HG03066 (cell line): ENCODE results near the gene MAN1A2.
"Not testable (repeated sequence)": the region's sequence is repeated elsewhere in the genome, so short reads cannot be mapped to it uniquely, and the experiment has no call there.

Experiments used
- ATAC-seq: cut with Tn5 transposase; IDR thresholded peaks from one replicate; pipeline ENCODE4 v1.9.1; 2021; ENCODE audit warnings: low read depth; ENCODE audit not compliant: unreplicated experiment

MAN1A2 gene

DNA sequence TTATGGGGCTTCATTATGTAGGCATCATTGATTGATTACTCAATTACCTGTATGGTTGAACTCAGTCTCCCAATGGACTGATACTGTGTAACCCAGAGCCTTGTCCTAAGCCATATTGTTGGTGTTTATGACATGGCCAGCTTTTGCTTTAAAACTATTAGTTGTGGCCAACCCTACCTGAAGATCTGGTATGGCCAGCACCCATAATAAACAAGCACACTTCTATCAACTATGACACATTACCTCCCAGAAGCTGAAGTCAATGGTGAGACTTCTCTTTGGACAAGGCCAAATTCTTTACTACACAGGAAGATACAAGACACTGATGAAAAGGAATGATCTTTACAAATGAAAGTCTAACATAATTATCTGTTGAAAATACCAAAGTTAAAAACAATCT lies 28.8 kb downstream of the MAN1A2 start:
- ATAC-seq = no peak

GRCh38 chr1:117396636-117397035 lies 29.4 kb downstream of the MAN1A2 start:
- ATAC-seq = no peak

- no peak for ATAC-seq
Measured at GRCh38 chr1:117398957-117399356, 31.7 kb downstream of the MAN1A2 start.

- no peak for ATAC-seq
Measured at GRCh38 chr1:117401761-117402160, 34.5 kb downstream of the MAN1A2 start.

- no peak for ATAC-seq
Measured at GRCh38 chr1:117403597-117403996, 36.3 kb downstream of the MAN1A2 start.

GRCh38 chr1:117405042-117405441 lies 37.8 kb downstream of the MAN1A2 start:
- ATAC-seq = no peak

- ATAC-seq = no peak
Measured at GRCh38 chr1:117412472-117412871, 45.2 kb downstream of the MAN1A2 start.

GRCh38 chr1:117413412-117413811 lies 46.2 kb downstream of the MAN1A2 start:
- no peak for ATAC-seq

DNA sequence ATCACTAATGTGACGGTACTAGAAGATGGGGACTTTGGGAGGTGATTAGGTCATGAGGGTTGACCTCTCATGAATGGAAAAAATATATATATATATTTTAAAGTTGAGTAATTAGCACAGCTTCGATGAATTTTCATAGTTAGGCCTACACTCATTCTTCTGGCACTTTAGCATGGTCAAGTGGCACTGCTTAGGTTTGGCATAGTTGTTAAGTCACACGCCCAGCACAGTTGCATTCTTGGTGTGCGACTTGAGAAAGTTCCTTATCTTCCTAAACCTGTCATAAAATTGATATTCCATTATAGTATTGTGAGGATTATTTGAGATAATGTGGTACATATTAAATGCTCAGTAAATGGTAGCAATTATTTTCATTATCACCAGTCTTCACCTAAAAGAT lies 47.7 kb downstream of the MAN1A2 start:
- no peak for ATAC-seq

- ATAC-seq = no peak
Measured at GRCh38 chr1:117416004-117416403, 48.8 kb downstream of the MAN1A2 start.

DNA sequence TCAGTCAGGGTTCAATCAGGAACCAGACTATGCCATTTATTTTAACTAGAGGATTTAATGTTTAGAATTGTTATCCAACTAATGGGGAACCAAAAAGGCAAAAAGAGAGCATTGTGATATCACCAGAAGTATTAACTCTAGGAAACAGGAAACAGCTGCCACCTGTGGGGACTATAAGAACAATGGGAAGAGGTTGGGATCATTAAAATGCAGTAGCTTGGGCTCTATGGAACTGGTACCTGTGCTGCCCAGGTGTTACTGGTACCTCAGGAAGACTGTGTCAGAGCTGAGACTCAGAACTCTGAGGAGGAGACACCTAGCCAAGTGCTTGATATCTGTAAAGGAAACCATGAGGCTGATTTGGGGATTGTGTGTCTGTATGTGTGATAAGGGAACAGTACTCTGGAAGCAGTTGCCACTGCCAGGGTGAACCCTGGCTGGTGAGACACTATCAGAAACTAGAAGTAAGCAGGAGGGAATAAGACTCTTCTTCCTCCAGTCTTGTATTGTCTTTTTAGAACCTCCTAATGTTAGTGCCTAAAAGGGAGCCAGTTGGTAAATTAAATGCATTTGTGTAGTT lies 49.4 kb downstream of the MAN1A2 start:
- no peak for ATAC-seq

- ATAC-seq = no peak
Measured at GRCh38 chr1:117425050-117425734, 57.9 kb downstream of the MAN1A2 start.

GRCh38 chr1:117427297-117427696 lies 60.0 kb downstream of the MAN1A2 start:
- no peak for ATAC-seq

- ATAC-seq = no peak
Measured at GRCh38 chr1:117433943-117434342, 66.7 kb downstream of the MAN1A2 start.

GRCh38 chr1:117436513-117436912 lies 69.3 kb downstream of the MAN1A2 start:
- ATAC-seq = no peak

DNA sequence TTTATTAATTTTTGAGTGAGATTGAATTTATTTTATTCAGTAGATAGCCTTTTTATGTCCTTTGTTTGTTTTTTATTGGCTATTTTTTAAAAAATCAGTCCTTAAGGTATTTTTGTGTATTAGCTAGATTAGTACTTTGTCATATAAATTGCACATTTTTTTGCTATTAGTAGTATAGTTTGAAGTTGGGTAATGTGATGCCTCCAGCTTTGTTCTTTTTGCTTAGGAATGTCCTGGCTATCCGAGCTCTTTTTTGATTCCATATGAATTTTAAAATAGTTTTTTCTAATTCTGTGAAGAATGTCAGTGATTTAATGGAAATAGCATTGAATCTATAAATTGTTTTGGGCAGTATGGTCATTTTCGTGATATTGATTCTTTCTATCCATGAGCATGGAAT lies 80.4 kb downstream of the MAN1A2 start:
- ATAC-seq = no peak

DNA sequence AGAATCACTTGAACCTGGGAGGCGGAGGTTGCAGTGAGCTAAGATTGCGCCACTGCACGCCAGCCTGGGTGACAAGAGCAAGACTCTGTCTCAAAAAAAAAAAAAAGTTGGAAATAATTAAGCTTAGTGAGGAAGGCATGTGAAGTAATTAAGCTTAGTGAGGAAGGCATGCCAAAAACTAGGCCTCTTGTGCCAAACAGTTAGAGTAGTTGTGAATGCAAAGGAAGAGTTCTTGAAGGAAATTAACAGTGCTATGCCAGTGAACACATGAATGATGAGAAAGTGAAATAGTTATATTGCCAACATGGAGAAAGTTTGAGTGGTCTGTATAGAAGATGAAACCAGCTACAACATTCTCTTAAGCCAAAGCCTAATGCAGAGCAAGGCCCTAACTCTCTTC lies 85.0 kb downstream of the MAN1A2 start:
- no peak for ATAC-seq

DNA sequence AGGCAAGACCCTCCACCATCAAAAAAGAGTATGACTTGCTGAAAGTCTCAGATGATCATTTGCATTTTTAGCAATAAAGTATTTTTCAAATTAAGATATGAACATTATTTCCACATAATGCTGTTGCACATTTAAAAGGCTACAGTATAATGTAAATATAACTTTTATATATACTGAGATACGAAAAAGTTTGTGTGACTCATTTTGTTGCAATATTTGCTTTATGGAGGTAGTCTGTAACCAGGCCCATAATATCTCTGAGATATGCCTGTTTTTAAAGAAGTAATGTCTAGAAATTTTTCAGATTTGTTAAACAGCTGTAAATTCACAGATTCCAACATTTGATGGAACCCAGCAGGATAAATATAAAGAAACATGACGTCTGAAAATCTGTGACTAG lies 86.7 kb downstream of the MAN1A2 start:
- no peak for ATAC-seq

DNA sequence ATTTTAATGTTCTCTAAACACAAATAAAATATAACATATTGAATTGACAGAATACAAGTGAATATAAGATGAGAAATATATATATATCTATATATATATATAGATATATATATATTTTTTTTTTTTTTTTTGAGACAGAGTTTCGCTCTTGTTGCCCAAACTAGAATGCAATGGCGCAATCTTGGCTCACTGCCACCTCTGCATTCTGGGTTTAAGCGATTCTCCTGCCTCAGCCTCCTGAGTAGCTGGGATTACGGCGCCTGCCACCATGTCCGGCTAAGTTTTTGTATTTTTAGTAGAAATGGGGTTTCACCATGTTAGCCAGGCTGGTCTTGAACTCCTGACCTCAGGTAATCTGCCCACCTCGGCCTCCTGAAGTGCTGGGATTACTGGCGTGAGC lies 91.2 kb downstream of the MAN1A2 start:
- ATAC-seq = not testable (repeated sequence)

- no peak for ATAC-seq
Measured at GRCh38 chr1:117466761-117467160, 99.5 kb downstream of the MAN1A2 start.

GRCh38 chr1:117467336-117467735 lies 100.1 kb downstream of the MAN1A2 start:
- ATAC-seq = no peak

- no peak for ATAC-seq
Measured at GRCh38 chr1:117473063-117473462, 105.8 kb downstream of the MAN1A2 start.

- not testable (repeated sequence) for ATAC-seq
Measured at GRCh38 chr1:117475495-117475894, 108.2 kb downstream of the MAN1A2 start.
